ENCODE measurements around the gene COBL. TPM values are rescaled to one million over a fixed set of nuclear protein-coding genes. Genes with fewer than 3 reads are reported as not detected.

The COBL gene
- polyA plus RNA-seq, 1 donor, result 145 TPM

- DNase-seq, result no peak
Observed at GRCh38 chr7:51072281-51072680, 244.3 kb downstream of the COBL start.

- DNase-seq, result no peak
Observed at GRCh38 chr7:51071427-51071826, 245.2 kb downstream of the COBL start.

- no peak for DNase-seq
Observed at GRCh38 chr7:51070151-51070550, 246.5 kb downstream of the COBL start.

GRCh38 chr7:51069411-51070083, 247.1 kb downstream of the COBL start:
- no peak for DNase-seq

- no peak for DNase-seq
Observed at GRCh38 chr7:51068401-51068800, 248.2 kb downstream of the COBL start.

GRCh38 chr7:51067757-51068156, 248.9 kb downstream of the COBL start:
- DNase-seq, result peak; percentile 59

GRCh38 chr7:51067258-51067657, 249.4 kb downstream of the COBL start:
- no peak for DNase-seq

GRCh38 chr7:51066405-51066882, 250.2 kb downstream of the COBL start:
- DNase-seq, result no peak

- DNase-seq, result no peak
Observed at GRCh38 chr7:51065766-51066165, 250.8 kb downstream of the COBL start.

GRCh38 chr7:51064688-51065087, 251.9 kb downstream of the COBL start:
- DNase-seq, result no peak

GRCh38 chr7:51062222-51062987, 254.2 kb downstream of the COBL start:
- no peak for DNase-seq

GRCh38 chr7:51060536-51060935, 256.1 kb downstream of the COBL start:
- DNase-seq, result no peak

- DNase-seq, result no peak
Observed at GRCh38 chr7:51059504-51060142, 257.0 kb downstream of the COBL start.

- no peak for DNase-seq
Observed at GRCh38 chr7:51058764-51059163, 257.8 kb downstream of the COBL start.

- DNase-seq, result no peak
Observed at GRCh38 chr7:51055039-51055840, 261.4 kb downstream of the COBL start.

- no peak for DNase-seq
Observed at GRCh38 chr7:51054231-51054630, 262.4 kb downstream of the COBL start.

- DNase-seq, result no peak
Observed at GRCh38 chr7:51053160-51053925, 263.3 kb downstream of the COBL start.

GRCh38 chr7:51046482-51046881, 270.1 kb downstream of the COBL start:
- no peak for DNase-seq

- DNase-seq, result no peak
Observed at GRCh38 chr7:51046103-51046466, 270.5 kb downstream of the COBL start.

- no peak for DNase-seq
Observed at GRCh38 chr7:51045319-51046102, 271.1 kb downstream of the COBL start.

- no peak for DNase-seq
Observed at GRCh38 chr7:51043461-51043860, 273.1 kb downstream of the COBL start.
